MCF 10A (cell line): ENCODE measurements around the gene CPNE8. TPM values are rescaled to one million over a fixed set of nuclear protein-coding genes. Genes with fewer than 3 reads are reported as not detected.
"Not testable (repeated sequence)": the region's sequence is repeated elsewhere in the genome, so short reads cannot be mapped to it uniquely, and the experiment has no call there.

Experiments
- BruUV-seq: library from RNA; stranded (reverse); fragments of 400-500 nt; replicated peaks from 2 replicates; lab custom pipeline; 2021; lab: Mats Ljungman, UMichigan
- CTCF ChIA-PET: fragments of 300-600 bp; sonication (Branson Sonifier 250); formaldehyde crosslinking; extraction: SDS; loops from one replicate; lab custom pipeline; 2021; ENCODE audit warnings: antibody characterized with exemption, inconsistent platforms; lab: Yijun Ruan, JAX
- POLR2A ChIA-PET: fragments of 300-600, 350-650 bp; sonication (Branson Sonifier 250); formaldehyde crosslinking; extraction: SDS; loops from one replicate; lab custom pipeline; 2020; ENCODE audit warnings: antibody characterized with exemption, inconsistent platforms; lab: Yijun Ruan, JAX
- DNase-seq: peaks from one replicate; pipeline ENCODE4 v3.0.0-alpha.2; 2018; ENCODE audit not compliant: unreplicated experiment
- H3K27ac Mint-ChIP-seq: one replicate; pipeline ENCODE4 v1.8.0; 2022; ENCODE audit warnings: mild to moderate bottlenecking, low read depth, mixed read lengths; ENCODE audit not compliant: unreplicated experiment
- H3K27me3 Mint-ChIP-seq: one replicate; pipeline ENCODE4 v1.8.0; 2022; ENCODE audit warnings: mixed read lengths; ENCODE audit not compliant: insufficient read depth, unreplicated experiment
- H3K36me3 Mint-ChIP-seq: one replicate; pipeline ENCODE4 v1.8.0; 2022; ENCODE audit warnings: mild to moderate bottlenecking, moderate library complexity, mixed read lengths; ENCODE audit not compliant: insufficient read depth, unreplicated experiment
- H3K4me1 Mint-ChIP-seq: one replicate; pipeline ENCODE4 v1.8.0; 2022; ENCODE audit warnings: mixed read lengths; ENCODE audit not compliant: insufficient read depth, unreplicated experiment
- H3K4me3 Mint-ChIP-seq: one replicate; pipeline ENCODE4 v1.8.0; 2022; ENCODE audit warnings: mild to moderate bottlenecking, moderate library complexity, mixed read lengths; ENCODE audit not compliant: unreplicated experiment
- H3K9me3 Mint-ChIP-seq: one replicate; pipeline ENCODE4 v1.8.0; 2022; ENCODE audit warnings: mixed read lengths; ENCODE audit not compliant: unreplicated experiment
- intact Hi-C: fragments of 100-400 bp; cut with micrococcal nuclease; formaldehyde crosslinking; loops from 2 replicates; pipeline ENCODE4 v1.14.1; 2022
- total RNA-seq: library from RNA; stranded (reverse); gene quantifications from 2 replicates; pipeline ENCODE4 v1.2.3, GENCODE V29; 2022
- TF ChIP-seq, protein P1 (sequence below): fragments of 200-600 bp; IDR thresholded peaks from one replicate; pipeline ENCODE4 v1.8.0; 2022; ENCODE audit warnings: antibody characterized with exemption, mild to moderate bottlenecking; ENCODE audit not compliant: unreplicated experiment

CPNE8 gene
- total RNA-seq, 1 experiment from 2014 or later: 17.0 TPM

DNA sequence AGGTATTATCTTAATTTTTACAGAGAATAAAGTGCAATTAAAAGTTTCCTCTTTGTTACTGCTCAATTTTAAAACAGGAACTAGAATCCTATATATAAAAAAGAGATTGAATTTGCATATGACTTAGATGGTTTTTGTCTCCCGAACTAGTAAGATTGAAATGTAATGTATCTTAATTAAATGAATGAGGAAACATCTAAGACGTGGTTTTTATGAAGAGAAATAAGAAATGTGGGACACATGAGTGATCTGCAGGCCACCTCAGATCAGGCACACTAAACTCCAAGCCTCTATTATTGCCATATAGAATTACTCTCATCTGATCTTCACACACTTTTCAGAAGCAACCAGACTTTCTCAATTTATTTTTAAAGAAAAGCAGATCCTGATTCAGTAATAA is 158.6 kb downstream of the CPNE8 start:
- intact Hi-C loops: no loop called here
- H3K27ac Mint-ChIP-seq: no peak overlapping the region
- TF ChIP-seq, protein P1, sequence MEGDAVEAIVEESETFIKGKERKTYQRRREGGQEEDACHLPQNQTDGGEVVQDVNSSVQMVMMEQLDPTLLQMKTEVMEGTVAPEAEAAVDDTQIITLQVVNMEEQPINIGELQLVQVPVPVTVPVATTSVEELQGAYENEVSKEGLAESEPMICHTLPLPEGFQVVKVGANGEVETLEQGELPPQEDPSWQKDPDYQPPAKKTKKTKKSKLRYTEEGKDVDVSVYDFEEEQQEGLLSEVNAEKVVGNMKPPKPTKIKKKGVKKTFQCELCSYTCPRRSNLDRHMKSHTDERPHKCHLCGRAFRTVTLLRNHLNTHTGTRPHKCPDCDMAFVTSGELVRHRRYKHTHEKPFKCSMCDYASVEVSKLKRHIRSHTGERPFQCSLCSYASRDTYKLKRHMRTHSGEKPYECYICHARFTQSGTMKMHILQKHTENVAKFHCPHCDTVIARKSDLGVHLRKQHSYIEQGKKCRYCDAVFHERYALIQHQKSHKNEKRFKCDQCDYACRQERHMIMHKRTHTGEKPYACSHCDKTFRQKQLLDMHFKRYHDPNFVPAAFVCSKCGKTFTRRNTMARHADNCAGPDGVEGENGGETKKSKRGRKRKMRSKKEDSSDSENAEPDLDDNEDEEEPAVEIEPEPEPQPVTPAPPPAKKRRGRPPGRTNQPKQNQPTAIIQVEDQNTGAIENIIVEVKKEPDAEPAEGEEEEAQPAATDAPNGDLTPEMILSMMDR: no peak
- no peaks in the 10 kb centered on the region for H3K9me3 Mint-ChIP-seq
- H3K27me3 Mint-ChIP-seq: no peaks in the 10 kb centered on the region
- ChIA-PET POLR2A (interaction anchor here (0.6 kb wide), 1 partner anchor 102 kb away, joined by 3 read pairs; no protein-coding TSS in a partner anchor), CTCF (no interaction called here)
- DNase-seq: no peak
- H3K4me3 Mint-ChIP-seq: no peak overlapping the region
- no peaks in the 10 kb centered on the region for H3K4me1 Mint-ChIP-seq
- peaks cover 12% of the 10 kb centered on the region for H3K36me3 Mint-ChIP-seq
- no TSS peak for BruUV-seq

DNA sequence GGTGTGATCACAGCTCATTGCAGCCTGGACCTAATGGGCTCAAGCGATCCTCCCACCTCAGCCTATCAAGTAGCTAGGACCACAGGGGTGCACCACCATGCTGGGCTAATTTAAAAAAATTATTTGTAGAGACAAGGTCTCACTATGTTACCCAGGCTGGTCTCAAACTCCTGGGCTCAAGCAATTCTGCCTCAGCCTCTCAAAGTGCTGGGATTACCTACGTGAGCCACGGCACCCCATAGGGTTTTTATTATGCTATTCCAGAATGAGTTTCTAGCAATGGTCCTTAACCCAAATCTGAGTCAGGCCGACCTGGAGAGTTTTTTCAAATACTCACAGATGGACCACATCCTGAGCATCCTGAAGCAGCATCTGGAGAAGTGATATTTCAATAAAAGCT is 159.8 kb downstream of the CPNE8 start:
- no peaks in the 10 kb centered on the region for H3K27me3 Mint-ChIP-seq
- no peaks in the 10 kb centered on the region for H3K9me3 Mint-ChIP-seq
- no peaks in the 10 kb centered on the region for H3K4me1 Mint-ChIP-seq
- H3K4me3 Mint-ChIP-seq: no peak overlapping the region
- ChIA-PET CTCF (interaction anchor here (1.1 kb wide), 1 partner anchor 161 kb away, joined by 3 read pairs; no protein-coding TSS in a partner anchor), POLR2A (no interaction called here)
- intact Hi-C loops: no loop called here
- no peak for DNase-seq
- H3K27ac Mint-ChIP-seq: no peak overlapping the region
- peaks cover 6% of the 10 kb centered on the region for H3K36me3 Mint-ChIP-seq
- no TSS peak for BruUV-seq
- TF ChIP-seq, protein P1: no peak

DNA sequence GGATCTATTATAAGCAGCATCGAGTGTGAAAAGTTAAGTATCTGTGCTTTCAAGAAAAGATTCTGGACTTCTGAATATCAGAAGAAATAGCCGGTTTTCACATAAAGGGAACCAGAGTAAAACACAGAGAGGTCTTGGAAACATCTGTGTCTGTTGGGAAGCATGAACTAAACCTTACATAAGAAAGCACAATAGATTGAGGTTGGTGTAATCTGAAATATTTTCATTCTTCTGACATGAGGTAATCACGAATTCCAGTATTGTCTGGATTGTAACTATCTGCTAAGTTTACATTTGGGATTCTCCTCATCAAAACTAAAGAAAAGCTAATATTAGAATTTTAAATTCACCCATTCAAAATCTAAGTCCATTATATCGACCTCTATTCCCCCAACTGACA is 161.3 kb downstream of the CPNE8 start:
- intact Hi-C loops: no loop called here
- H3K27ac Mint-ChIP-seq: no peak overlapping the region
- H3K4me1 Mint-ChIP-seq: no peaks in the 10 kb centered on the region
- CTCF ChIA-PET: interaction anchor here (1.6 kb wide), 1 partner anchor 15 kb away, joined by 5 read pairs; no protein-coding TSS in a partner anchor
- no peak for DNase-seq
- POLR2A ChIA-PET: interaction anchor here (0.6 kb wide), 1 partner anchor 15 kb away, joined by 3 read pairs; no protein-coding TSS in a partner anchor
- H3K4me3 Mint-ChIP-seq: no peak overlapping the region
- H3K27me3 Mint-ChIP-seq: no peaks in the 10 kb centered on the region
- BruUV-seq: no TSS peak
- TF ChIP-seq, protein P1: no peak
- peaks cover 8% of the 10 kb centered on the region for H3K36me3 Mint-ChIP-seq
- H3K9me3 Mint-ChIP-seq: no peaks in the 10 kb centered on the region

DNA sequence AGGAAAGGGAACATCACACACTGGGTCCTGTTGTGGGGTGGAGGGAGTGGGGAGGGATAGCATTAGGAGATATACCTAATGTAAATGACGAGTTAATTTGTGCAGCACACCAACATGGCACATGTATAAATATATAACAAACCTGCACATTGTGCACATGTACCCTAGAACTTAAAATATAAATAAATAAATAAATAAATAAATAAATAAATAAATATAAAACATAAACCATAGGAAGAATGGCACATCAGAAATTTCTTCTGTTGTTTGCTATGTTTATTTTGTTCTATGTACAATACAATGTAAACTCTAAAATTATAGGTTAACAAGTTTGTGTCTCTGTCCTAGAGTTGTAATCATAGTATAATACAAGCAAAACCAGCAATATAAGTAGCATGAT is 162.9 kb downstream of the CPNE8 start:
- intact Hi-C loops, H3K9me3 Mint-ChIP-seq, H3K36me3 Mint-ChIP-seq, H3K4me3 Mint-ChIP-seq, BruUV-seq, POLR2A ChIA-PET, DNase-seq, H3K27ac Mint-ChIP-seq, H3K27me3 Mint-ChIP-seq, H3K4me1 Mint-ChIP-seq, CTCF ChIA-PET: not testable (repeated sequence)
